GM19240 (cell line): ENCODE results near the gene HACE1.
"Not testable (repeated sequence)": the region's sequence is repeated elsewhere in the genome, so short reads cannot be mapped to it uniquely, and the experiment has no call there.

Experiments used
- DNase-seq: peaks from one replicate; pipeline ENCODE4 v3.0.0; 2011; ENCODE audit warnings: low spot score; ENCODE audit not compliant: insufficient read length

HACE1 gene

GRCh38 chr6:104829183-104829958, 30.3 kb downstream of the HACE1 start:
- no peak for DNase-seq

- DNase-seq = no peak
These were observed 31.2 kb downstream of the HACE1 start for GRCh38 chr6:104828478-104828877.

- DNase-seq = not testable (repeated sequence)
These were observed 38.9 kb downstream of the HACE1 start for GRCh38 chr6:104820820-104821219.

GRCh38 chr6:104816125-104816524, 43.6 kb downstream of the HACE1 start:
- no peak for DNase-seq

- DNase-seq = no peak
These were observed 45.0 kb downstream of the HACE1 start for GRCh38 chr6:104814743-104815142.

- DNase-seq = no peak
These were observed 46.2 kb downstream of the HACE1 start for GRCh38 chr6:104813552-104813951.

- DNase-seq = no peak
These were observed 50.6 kb downstream of the HACE1 start for GRCh38 chr6:104809116-104809515.

- DNase-seq = not testable (repeated sequence)
These were observed 54.4 kb downstream of the HACE1 start for GRCh38 chr6:104805335-104805734.

GRCh38 chr6:104799134-104799657, 60.5 kb downstream of the HACE1 start:
- no peak for DNase-seq

GRCh38 chr6:104796031-104796785, 63.5 kb downstream of the HACE1 start:
- DNase-seq = no peak

- no peak for DNase-seq
These were observed 64.4 kb downstream of the HACE1 start for GRCh38 chr6:104795363-104795762.

- DNase-seq = no peak
These were observed 69.9 kb downstream of the HACE1 start for GRCh38 chr6:104789770-104790190.

GRCh38 chr6:104788400-104788799, 71.3 kb downstream of the HACE1 start:
- no peak for DNase-seq

GRCh38 chr6:104787305-104787704, 72.4 kb downstream of the HACE1 start:
- no peak for DNase-seq

GRCh38 chr6:104784884-104785283, 74.8 kb downstream of the HACE1 start:
- DNase-seq = no peak

- DNase-seq = no peak
These were observed 88.4 kb downstream of the HACE1 start for GRCh38 chr6:104771258-104771832.

GRCh38 chr6:104768906-104769305, 90.8 kb downstream of the HACE1 start:
- no peak for DNase-seq

- no peak for DNase-seq
These were observed 93.1 kb downstream of the HACE1 start for GRCh38 chr6:104766595-104766994.

- DNase-seq = no peak
These were observed 104.8 kb downstream of the HACE1 start for GRCh38 chr6:104754788-104755409.

- DNase-seq = no peak
These were observed 106.5 kb downstream of the HACE1 start for GRCh38 chr6:104753251-104753650.

- no peak for DNase-seq
These were observed 109.3 kb downstream of the HACE1 start for GRCh38 chr6:104750449-104750848.

- DNase-seq = not testable (repeated sequence)
These were observed 120.6 kb downstream of the HACE1 start for GRCh38 chr6:104739124-104739523.
